ENCODE measurements around the gene ORM1. TPM values are rescaled to one million over a fixed set of nuclear protein-coding genes. Genes with fewer than 3 reads are reported as not detected.

ORM1 gene
- total RNA-seq, 1 donor from 2014 or later: not detected

DNA sequence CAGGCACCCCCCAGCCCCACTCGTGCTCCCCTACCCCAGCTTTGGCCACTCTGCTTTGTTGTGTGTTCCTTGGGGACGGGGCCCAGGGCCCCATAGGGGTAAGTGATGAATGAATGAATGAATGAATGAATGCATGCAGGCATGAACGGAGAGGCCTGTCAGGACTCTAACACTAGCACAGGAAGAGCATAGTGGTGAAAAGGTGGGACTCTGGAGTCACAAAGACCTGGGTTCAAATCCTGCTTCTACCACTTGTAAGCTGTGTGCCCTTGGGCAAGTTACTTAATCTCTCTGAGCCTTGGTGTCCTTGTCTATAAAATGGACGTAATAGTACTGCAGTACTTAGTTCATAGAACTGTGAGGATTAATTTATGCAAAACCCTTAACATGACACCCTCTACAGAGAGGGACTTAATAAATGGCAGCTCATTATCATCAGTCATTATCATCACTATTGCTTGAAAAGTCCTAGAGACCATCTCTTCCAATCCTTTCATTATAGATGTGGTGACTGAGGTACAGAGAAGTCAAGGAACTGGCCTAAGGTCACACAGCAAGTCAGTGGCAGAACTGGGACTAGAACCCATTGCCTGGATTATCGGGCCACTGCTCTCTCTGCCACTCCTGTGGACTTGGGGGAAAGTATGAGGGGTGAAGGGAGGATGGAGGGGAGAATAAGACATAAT is 20.0 kb downstream of the ORM1 start:
- DNase-seq (ENCODE audit: low read depth): no peak

DNA sequence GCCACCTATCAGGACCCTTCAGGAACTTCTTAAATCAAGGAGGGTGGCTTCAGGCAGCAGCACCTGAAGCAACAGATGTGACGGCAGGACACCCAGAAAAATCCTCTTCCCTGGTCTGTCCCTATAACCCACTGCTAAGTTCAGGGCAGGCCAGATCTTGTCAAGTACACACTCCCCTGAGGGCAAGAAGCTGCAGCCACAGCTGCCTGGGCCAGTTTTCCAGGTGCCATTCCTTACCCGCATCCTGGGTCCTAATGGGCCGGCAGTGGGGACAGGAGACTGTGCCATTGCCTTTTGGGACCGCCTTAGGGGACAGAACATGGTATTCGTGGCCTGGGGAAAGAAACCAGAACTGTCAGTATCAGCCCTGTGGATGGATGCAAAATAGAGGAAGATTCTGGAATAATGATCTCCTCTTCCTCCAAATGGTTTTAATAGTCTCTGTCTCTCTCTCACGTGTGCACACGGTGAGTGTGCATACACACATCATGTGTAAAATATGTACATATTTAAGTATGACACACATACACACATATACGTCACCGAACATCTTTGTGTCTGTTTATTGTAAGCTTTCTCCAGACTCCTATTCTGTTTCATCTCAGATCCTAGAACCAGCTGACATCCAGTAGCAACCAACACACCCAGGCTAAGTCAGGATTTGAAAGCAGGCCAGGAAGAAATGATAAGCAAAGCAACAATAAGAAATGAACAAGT is 20.7 kb downstream of the ORM1 start:
- no peak for DNase-seq (ENCODE audit: low read depth)

- no peak for DNase-seq (ENCODE audit: low read depth)
Measured at GRCh38 chr9:114344188-114344566, 21.3 kb downstream of the ORM1 start.

DNA sequence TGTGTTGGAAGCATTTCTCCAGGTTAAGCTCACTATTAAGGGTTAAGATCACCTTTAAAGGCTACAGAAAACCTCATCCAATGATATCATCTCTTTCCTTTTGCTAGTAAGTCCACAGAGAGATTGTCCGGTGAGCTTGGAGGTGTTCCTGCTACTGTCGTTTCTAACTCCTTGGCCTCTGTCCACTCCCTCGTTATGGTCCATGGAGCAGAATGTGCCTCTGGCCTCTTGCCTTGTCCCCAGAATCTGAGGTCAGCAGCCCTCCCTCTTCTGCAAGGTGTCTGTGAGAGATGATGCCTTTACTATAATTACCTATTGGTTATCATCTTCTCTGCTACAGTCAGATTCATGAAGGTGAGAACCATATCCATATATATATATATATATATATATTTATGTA is 21.8 kb downstream of the ORM1 start:
- DNase-seq (ENCODE audit: low read depth): peak; percentile 67

DNA sequence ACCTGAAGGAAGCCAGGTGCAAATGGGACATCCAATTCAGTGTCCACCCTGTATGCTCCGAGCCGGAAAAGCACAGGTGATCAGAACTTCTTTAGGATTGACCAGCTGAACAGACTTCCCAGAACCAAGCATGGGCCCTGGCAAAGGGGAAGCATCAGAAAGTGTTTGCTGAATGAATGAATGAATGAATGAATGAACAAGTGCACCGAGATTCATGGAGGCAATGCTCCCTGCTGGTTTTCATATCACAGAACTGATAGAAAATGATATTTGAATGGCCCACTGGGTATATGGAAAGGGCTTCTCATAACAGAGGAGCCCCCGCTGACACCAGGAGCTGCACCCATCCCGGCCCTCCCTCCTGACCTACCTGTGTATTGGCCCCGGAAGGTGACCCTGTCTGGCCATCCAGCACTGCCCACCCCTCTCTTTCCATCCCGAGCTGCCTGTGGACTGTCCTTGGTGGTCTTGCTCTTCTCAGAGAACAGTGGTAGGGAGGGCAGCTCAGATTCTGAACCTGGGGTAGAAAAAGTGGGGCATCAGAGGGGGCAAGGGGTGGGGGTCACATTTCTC is 22.7 kb downstream of the ORM1 start:
- no peak for DNase-seq (ENCODE audit: low read depth)

GRCh38 chr9:114346146-114346545 is 23.2 kb downstream of the ORM1 start:
- DNase-seq (ENCODE audit: low read depth): no peak

DNA sequence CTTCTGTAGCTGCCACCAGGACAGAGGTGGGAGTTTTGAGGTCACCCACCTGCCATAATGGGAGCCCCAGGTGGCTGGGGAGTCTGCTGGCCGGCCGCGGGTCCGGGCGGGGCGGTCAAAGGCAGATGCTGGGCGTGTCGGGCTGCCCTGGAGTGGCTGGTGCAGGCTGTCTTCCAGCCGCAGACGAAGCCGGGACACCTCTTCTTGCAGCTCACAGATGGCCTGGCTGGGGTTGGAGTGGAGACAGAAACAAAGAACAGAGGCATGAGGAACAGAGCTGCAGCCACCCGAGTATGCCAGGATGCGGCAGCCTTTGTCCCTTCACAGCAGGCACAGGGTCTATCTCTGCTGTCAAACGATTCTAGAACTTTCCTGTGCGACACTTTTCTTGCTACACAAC is 24.8 kb downstream of the ORM1 start:
- DNase-seq (ENCODE audit: low read depth): no peak

GRCh38 chr9:114348261-114348905 is 25.5 kb downstream of the ORM1 start:
- no peak for DNase-seq (ENCODE audit: low read depth)

DNA sequence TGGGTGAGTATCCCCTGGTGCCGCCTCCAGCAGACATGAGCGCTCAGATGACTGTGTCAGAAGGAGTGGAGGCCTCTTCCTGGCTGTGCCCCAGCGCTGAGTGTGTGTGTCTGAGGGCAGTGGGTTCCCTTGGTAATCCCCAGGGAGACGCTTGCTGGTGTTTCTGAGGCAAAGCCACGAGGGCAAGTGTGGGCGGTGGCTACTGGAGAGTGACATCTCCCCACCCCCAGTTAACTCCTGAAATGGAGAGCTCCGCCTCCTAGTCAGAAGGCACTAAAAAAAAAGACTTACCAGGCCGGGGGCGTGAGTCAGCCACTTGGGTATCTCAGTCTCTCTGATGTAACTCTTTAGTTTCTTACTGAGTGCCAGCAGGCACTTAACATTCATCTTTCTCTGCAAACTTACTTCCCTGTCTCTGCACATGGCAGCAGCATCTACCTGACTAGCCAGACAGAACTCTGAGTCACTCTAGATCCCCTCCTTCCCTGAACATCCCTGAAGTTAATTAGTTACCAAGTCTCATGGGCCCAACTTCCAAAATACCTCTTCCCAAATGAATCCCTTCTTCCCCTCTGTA is 26.1 kb downstream of the ORM1 start:
- peak; percentile 100 for DNase-seq (ENCODE audit: low read depth)

GRCh38 chr9:114349713-114350480 is 27.0 kb downstream of the ORM1 start:
- DNase-seq (ENCODE audit: low read depth): no peak

- no peak for DNase-seq (ENCODE audit: low read depth)
Measured at GRCh38 chr9:114350636-114351401, 27.9 kb downstream of the ORM1 start.

DNA sequence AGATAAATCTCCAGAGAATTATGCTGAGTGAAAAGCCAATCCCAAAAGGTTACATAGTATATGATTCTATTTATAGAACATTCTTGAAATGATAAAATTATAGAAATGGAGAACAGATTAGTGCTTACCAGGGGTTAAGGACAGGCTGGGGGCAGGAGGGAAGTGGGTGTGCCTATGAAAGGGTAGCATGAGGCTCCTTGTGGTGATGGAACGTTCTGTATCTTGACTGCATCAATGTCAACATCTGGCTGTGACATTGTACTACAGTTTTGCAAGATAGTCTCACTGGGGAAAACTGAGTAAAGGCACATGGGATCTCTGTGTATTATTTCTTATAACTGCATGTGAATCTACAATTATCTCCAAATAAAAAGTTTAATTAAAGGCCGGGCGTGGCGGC is 29.0 kb downstream of the ORM1 start:
- no peak for DNase-seq (ENCODE audit: low read depth)

DNA sequence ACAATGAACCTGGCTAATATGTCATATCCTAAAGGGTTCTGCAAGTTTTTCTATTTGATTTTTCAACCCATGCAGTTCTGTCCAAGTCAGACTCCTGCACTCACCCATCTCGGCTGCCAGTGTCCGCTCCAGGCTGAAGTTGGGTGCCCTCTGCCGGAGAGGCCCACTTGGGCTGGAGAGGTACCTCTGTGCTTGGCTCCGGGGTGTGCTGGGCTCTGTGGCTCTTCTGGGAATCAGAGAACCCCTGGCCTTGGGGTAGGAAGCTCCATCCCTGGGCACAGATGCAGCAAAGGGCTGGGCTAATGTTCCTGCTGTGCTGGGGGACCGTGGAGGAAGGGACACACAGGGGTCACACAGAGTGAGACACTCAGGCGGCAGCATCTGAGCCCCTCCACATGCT is 32.9 kb downstream of the ORM1 start:
- no peak for DNase-seq (ENCODE audit: low read depth)

DNA sequence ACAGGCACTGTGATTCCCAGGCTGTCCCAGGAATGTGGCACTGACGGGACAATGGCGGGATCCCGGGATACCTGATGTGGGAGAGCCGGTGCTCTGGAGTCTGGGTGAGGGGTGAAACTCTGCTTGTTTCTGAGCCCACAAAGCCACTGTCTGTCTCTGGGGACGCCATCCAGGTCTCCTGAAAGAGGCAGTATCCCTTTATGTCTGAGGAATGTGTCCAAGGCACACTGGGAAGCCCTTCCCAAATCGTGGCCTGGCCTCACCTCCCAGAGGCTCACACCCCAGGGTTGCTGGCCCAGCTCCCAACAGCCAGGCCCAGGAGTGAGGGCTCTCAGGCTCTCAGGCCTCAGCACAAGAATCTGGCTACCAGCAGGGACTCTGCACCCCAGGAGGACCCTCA is 33.9 kb downstream of the ORM1 start:
- DNase-seq (ENCODE audit: low read depth): no peak

GRCh38 chr9:114357360-114357759 is 34.5 kb downstream of the ORM1 start:
- no peak for DNase-seq (ENCODE audit: low read depth)

- DNase-seq (ENCODE audit: low read depth): no peak
Measured at GRCh38 chr9:114357911-114358328, 35.0 kb downstream of the ORM1 start.

GRCh38 chr9:114359801-114360200 is 36.9 kb downstream of the ORM1 start:
- DNase-seq (ENCODE audit: low read depth): no peak

DNA sequence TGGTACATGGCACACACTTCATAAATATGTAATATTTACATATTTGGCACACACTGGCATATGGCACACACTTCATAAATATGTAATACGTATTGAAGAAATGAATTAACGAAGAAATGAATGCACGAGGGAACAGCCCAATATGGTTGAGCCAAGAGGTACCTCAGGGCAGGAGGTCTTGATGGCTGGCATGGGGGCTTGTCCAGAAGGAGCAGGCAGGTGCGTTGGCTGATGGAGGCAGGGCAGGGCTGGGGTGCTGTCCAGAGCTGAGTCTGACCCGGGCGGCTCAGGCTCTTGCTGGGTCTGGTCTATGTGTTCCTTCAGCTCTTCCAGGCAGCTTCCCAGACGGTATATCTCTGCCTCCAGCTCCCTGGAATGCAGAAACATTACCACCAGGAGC is 38.6 kb downstream of the ORM1 start:
- DNase-seq (ENCODE audit: low read depth): no peak

GRCh38 chr9:114362394-114362793 is 39.5 kb downstream of the ORM1 start:
- DNase-seq (ENCODE audit: low read depth): no peak

DNA sequence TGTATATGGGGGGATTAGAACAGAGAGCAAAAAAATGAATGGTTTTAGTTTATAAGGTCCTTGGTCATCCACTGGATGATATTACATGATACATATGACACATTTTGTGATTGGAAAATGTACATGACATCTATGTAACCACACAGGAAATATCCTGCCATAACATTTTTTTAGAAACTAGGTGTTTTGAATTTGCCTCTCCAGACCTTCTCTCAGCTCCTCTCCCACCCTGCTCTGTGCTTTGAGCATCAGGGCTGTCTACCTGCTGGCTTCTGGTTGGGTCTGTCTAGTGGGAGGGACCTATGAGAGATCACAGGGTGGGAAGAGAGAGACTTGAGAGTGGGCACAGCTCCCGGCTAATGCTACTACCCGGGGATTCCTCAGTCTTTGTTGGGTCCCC is 40.5 kb downstream of the ORM1 start:
- no peak for DNase-seq (ENCODE audit: low read depth)
